H9 (cell line): ENCODE data around the gene XPO1. TPM values are rescaled to one million over a fixed set of nuclear protein-coding genes. Genes with fewer than 3 reads are reported as not detected.

ENCODE experiments used
- DNase-seq: peaks from one replicate; pipeline ENCODE4 v3.0.0-alpha.2; 2017
- H2AFZ ChIP-seq: one replicate; pipeline ENCODE4 v1.6.1; 2013; ENCODE audit warnings: mild to moderate bottlenecking, low read length, control low read depth, moderate library complexity
- H2AK5ac ChIP-seq: 2 replicates; pipeline ENCODE4 v1.6.1; 2013; ENCODE audit warnings: low read length, control low read depth, mixed read lengths; ENCODE audit not compliant: insufficient read length
- H2BK120ac ChIP-seq: one replicate; pipeline ENCODE4 v1.6.1; 2013; ENCODE audit warnings: low read depth, mild to moderate bottlenecking, low read length, control low read depth, inconsistent platforms; ENCODE audit not compliant: poor library complexity, severe bottlenecking
- H2BK12ac ChIP-seq: 2 replicates; pipeline ENCODE4 v1.6.1; 2013; ENCODE audit warnings: low read length, control low read depth, mixed read lengths, low read depth; ENCODE audit not compliant: insufficient read length
- H2BK15ac ChIP-seq: 2 replicates; pipeline ENCODE4 v1.6.1; 2013; ENCODE audit warnings: low read depth, low read length, control low read depth
- H2BK20ac ChIP-seq: one replicate; pipeline ENCODE4 v1.6.1; 2013; ENCODE audit warnings: low read depth, mild to moderate bottlenecking, low read length, control low read depth, inconsistent platforms; ENCODE audit not compliant: poor library complexity, severe bottlenecking
- H2BK5ac ChIP-seq: 2 replicates; pipeline ENCODE4 v1.6.1; 2013; ENCODE audit warnings: low read length, control low read depth, mixed read lengths; ENCODE audit not compliant: insufficient read length
- H3K14ac ChIP-seq: 2 replicates; pipeline ENCODE4 v1.6.1; 2013; ENCODE audit warnings: low read length, control low read depth; ENCODE audit not compliant: insufficient read depth
- H3K18ac ChIP-seq: 2 replicates; pipeline ENCODE4 v1.6.1; 2013; ENCODE audit warnings: low read depth, mild to moderate bottlenecking, mixed read lengths, low read length, control low read depth; ENCODE audit not compliant: insufficient read length
- H3K23ac ChIP-seq: 2 replicates; pipeline ENCODE4 v1.6.1; 2013; ENCODE audit warnings: low read length, control low read depth, mixed read lengths, low read depth; ENCODE audit not compliant: insufficient read length
- H3K23me2 ChIP-seq: 2 replicates; pipeline ENCODE4 v1.6.1; 2013; ENCODE audit warnings: low read depth, mild to moderate bottlenecking, mixed read lengths, low read length, control low read depth; ENCODE audit not compliant: insufficient read length, poor library complexity, severe bottlenecking
- H3K27ac ChIP-seq: 2 replicates; pipeline ENCODE4 v1.5.1; 2013; ENCODE audit warnings: low read length, control low read depth, mixed read lengths, low read depth; ENCODE audit not compliant: insufficient read length
- H3K27me3 ChIP-seq: 2 replicates; pipeline ENCODE4 v1.6.1; 2013; ENCODE audit warnings: low read length, control low read depth, inconsistent platforms; ENCODE audit not compliant: insufficient read depth
- H3K4ac ChIP-seq: 2 replicates; pipeline ENCODE4 v1.6.1; 2013; ENCODE audit warnings: low read depth, mild to moderate bottlenecking, control low read depth, inconsistent platforms, low read length, moderate library complexity
- H3K4me1 ChIP-seq: 2 replicates; pipeline ENCODE4 v1.6.1; 2013; ENCODE audit warnings: low read length, control low read depth, inconsistent platforms; ENCODE audit not compliant: insufficient read depth
- H3K4me2 ChIP-seq: 2 replicates; pipeline ENCODE4 v1.6.1; 2013; ENCODE audit warnings: low read length, control low read depth, mixed read lengths; ENCODE audit not compliant: insufficient read length, insufficient read depth
- H3K56ac ChIP-seq: 2 replicates; pipeline ENCODE4 v1.6.1; 2013; ENCODE audit warnings: low read depth, mild to moderate bottlenecking, mixed read lengths, low read length, control low read depth; ENCODE audit not compliant: insufficient read length
- H3K79me1 ChIP-seq: 2 replicates; pipeline ENCODE4 v1.6.1; 2013; ENCODE audit warnings: low read depth, mild to moderate bottlenecking, moderate library complexity, low read length, control low read depth, inconsistent platforms; ENCODE audit not compliant: insufficient read depth, poor library complexity, severe bottlenecking
- H3K79me2 ChIP-seq: 2 replicates; pipeline ENCODE4 v1.6.1; 2013; ENCODE audit warnings: low read length, control low read depth, inconsistent platforms; ENCODE audit not compliant: insufficient read depth
- H3K9ac ChIP-seq: 2 replicates; pipeline ENCODE4 v1.6.1; 2013; ENCODE audit warnings: low read length, control low read depth, mixed read lengths; ENCODE audit not compliant: insufficient read length; ENCODE audit errors: extremely low read depth
- H3K9me3 ChIP-seq: one replicate; pipeline ENCODE4 v1.6.1; 2013; ENCODE audit warnings: low read depth, low read length, inconsistent platforms; ENCODE audit not compliant: control insufficient read depth
- H3T11ph ChIP-seq: one replicate; pipeline ENCODE4 v1.6.1; 2013; ENCODE audit warnings: mild to moderate bottlenecking, low read length, control low read depth, inconsistent platforms
- H4K20me1 ChIP-seq: one replicate; pipeline ENCODE4 v1.6.1; 2013; ENCODE audit not compliant: control insufficient read depth, insufficient read length, insufficient read depth
- H4K5ac ChIP-seq: 2 replicates; pipeline ENCODE4 v1.6.1; 2013; ENCODE audit warnings: low read depth, mild to moderate bottlenecking, mixed read lengths, low read length, control low read depth; ENCODE audit not compliant: insufficient read length
- H4K8ac ChIP-seq: replicated peaks from 2 replicates; pipeline ENCODE4 v1.6.1; 2013; ENCODE audit warnings: low read length, control low read depth, mixed read lengths, low read depth; ENCODE audit not compliant: insufficient read length
- H4K91ac ChIP-seq: 2 replicates; pipeline ENCODE4 v1.6.1; 2013; ENCODE audit warnings: low read depth, mild to moderate bottlenecking, moderate library complexity, mixed read lengths, low read length, control low read depth; ENCODE audit not compliant: insufficient read length
- H3K27ac Mint-ChIP-seq, 3 experiments: 2 replicates in 2 of 3; 3 replicates in 1 of 3; pipeline ENCODE4 v1.8.0; 2020 to 2021; ENCODE audit warnings: mixed read lengths in 3 of 3, mild to moderate bottlenecking in 1 of 3, moderate library complexity in 1 of 3
- H3K27me3 Mint-ChIP-seq: 2 replicates; pipeline ENCODE4 v1.8.0; 2021; ENCODE audit warnings: low read depth, mild to moderate bottlenecking, moderate library complexity, mixed read lengths
- H3K36me3 Mint-ChIP-seq, 3 experiments: 2 replicates in 2 of 3; 3 replicates in 1 of 3; pipeline ENCODE4 v1.8.0; 2020 to 2021; ENCODE audit warnings: low read depth in 3 of 3, mixed read lengths in 3 of 3; ENCODE audit not compliant: insufficient read depth in 1 of 3
- H3K4me1 Mint-ChIP-seq, 2 experiments: 2 replicates each; pipeline ENCODE4 v1.8.0; 2020; ENCODE audit warnings: mixed read lengths in 2 of 2
- H3K4me3 Mint-ChIP-seq, 2 experiments: 2 replicates in 1 of 2; 3 replicates in 1 of 2; pipeline ENCODE4 v1.8.0; 2020 to 2021; ENCODE audit warnings: mild to moderate bottlenecking in 2 of 2, mixed read lengths in 2 of 2, moderate library complexity in 1 of 2
- H3K9me3 Mint-ChIP-seq, 2 experiments: 2 replicates in 1 of 2; 3 replicates in 1 of 2; pipeline ENCODE4 v1.8.0; 2020; ENCODE audit warnings: mild to moderate bottlenecking in 2 of 2, mixed read lengths in 2 of 2, moderate library complexity in 1 of 2
- WGBS: extraction: QIAGEN DNeasy Blood & Tissue Kit; methylation state at CpG from one replicate; pipeline ENCODE4 v1.1.7; 2013; ENCODE audit warnings: missing lambda C conversion rate, low lambda C conversion rate, mixed read lengths; ENCODE audit not compliant: insufficient read length; ENCODE audit errors: extremely low coverage; 5-methylcytosine and 5-hydroxymethylcytosine counted together
- total RNA-seq: library from RNA; stranded (reverse); gene quantifications from 2 replicates; pipeline ENCODE4 v1.2.1, GENCODE V29; 2021
- TF ChIP-seq, protein P1 (sequence below): fragments of 200-600 bp; sonication (generic); conservative IDR thresholded peaks from 3 replicates; pipeline ENCODE4 v1.8.0; 2021; ENCODE audit warnings: antibody characterized with exemption, mild to moderate bottlenecking

The XPO1 gene
- total RNA-seq, 1 experiment from 2014 or later = 320 TPM

DNA sequence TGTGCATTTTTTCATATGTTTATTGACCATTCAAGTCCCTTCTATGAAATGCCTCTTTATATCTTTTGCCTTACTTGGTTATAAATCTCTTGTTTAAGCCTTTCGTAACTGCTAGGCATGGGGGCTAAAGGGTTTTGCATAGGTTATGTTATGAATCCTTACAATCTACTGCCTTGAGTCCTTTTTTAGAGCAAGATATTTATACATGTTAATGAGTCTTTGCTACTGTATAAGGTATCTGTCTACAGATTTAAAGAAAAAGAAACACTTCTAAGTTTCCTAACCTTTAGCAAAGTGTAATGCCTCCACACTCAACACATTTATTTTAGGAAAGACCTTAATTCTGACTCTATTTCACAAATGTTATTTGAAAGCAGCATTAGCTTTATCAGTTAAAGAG, 43.6 kb upstream of the XPO1 start:
- no peak overlapping the region for H3K14ac ChIP-seq
- H4K20me1 ChIP-seq = no peaks in the 10 kb centered on the region
- H2BK20ac ChIP-seq = no peak overlapping the region
- peak overlapping the region; percentile 25 to 43; a peak in 1 of 5 replicates for H3K4me3 Mint-ChIP-seq
- H4K5ac ChIP-seq = no peak overlapping the region
- no peaks in the 10 kb centered on the region; a peak in 1 of 7 replicates for H3K36me3 Mint-ChIP-seq
- H3K18ac ChIP-seq = no peak overlapping the region
- no peak overlapping the region for H2BK12ac ChIP-seq
- DNase-seq = no peak
- no peak overlapping the region for H2BK5ac ChIP-seq
- no peaks in the 10 kb centered on the region for H3K9me3 ChIP-seq
- no peak overlapping the region for H2BK15ac ChIP-seq
- no peaks in the 10 kb centered on the region for H3K9me3 Mint-ChIP-seq
- no peaks in the 10 kb centered on the region for H3K27me3 ChIP-seq
- no peaks in the 10 kb centered on the region for H3K27me3 Mint-ChIP-seq
- no peak overlapping the region for H2BK120ac ChIP-seq
- no peak overlapping the region for H2AFZ ChIP-seq
- no peak overlapping the region for H4K91ac ChIP-seq
- H3K4me2 ChIP-seq = no peak overlapping the region
- no peak overlapping the region for H3K56ac ChIP-seq
- no peak overlapping the region for H3K9ac ChIP-seq
- H3K4me1 Mint-ChIP-seq = peaks cover 18 to 24% of the 10 kb centered on the region in 2 experiments
- H3K23ac ChIP-seq = no peak overlapping the region
- no peaks in the 10 kb centered on the region for H3K79me2 ChIP-seq
- H3K23me2 ChIP-seq = no peaks in the 10 kb centered on the region
- peaks cover 2% of the 10 kb centered on the region; the same call in 1 of the 2 replicates for H3K4me1 ChIP-seq
- H3T11ph ChIP-seq = no peak overlapping the region
- H4K8ac ChIP-seq = no peak overlapping the region
- TF ChIP-seq, protein P1, sequence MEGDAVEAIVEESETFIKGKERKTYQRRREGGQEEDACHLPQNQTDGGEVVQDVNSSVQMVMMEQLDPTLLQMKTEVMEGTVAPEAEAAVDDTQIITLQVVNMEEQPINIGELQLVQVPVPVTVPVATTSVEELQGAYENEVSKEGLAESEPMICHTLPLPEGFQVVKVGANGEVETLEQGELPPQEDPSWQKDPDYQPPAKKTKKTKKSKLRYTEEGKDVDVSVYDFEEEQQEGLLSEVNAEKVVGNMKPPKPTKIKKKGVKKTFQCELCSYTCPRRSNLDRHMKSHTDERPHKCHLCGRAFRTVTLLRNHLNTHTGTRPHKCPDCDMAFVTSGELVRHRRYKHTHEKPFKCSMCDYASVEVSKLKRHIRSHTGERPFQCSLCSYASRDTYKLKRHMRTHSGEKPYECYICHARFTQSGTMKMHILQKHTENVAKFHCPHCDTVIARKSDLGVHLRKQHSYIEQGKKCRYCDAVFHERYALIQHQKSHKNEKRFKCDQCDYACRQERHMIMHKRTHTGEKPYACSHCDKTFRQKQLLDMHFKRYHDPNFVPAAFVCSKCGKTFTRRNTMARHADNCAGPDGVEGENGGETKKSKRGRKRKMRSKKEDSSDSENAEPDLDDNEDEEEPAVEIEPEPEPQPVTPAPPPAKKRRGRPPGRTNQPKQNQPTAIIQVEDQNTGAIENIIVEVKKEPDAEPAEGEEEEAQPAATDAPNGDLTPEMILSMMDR = no peak
- no peak overlapping the region for H3K4ac ChIP-seq
- no peaks in the 10 kb centered on the region for H3K79me1 ChIP-seq
- peak overlapping the region; percentile 91 for H3K27ac ChIP-seq
- no CpG with 5 or more reads among the region's 1 CpG for WGBS
- no peak overlapping the region for H2AK5ac ChIP-seq
- H3K27ac Mint-ChIP-seq = peak overlapping the region; percentile 83 to 98 (median 95)
